Heart right ventricle (tissue), 16 donors: Measurements from ENCODE around the gene SLK. TPM values are rescaled to one million over a fixed set of nuclear protein-coding genes. Genes with fewer than 3 reads are reported as not detected.

Experiments
- ATAC-seq, 8 donors: fragments of 200-7000 bp; cut with Tn5 transposase; one replicate each; pipeline ENCODE4 v1.9.1; 2020; ENCODE audit warnings: mild to moderate bottlenecking in 8 of 8, moderate library complexity in 8 of 8, moderate number of reproducible peaks in 1 of 8
- DNase-seq, 2 donors: peaks; one replicate each; pipeline ENCODE4 v3.0.0-alpha.2; 2020
- H3K27ac ChIP-seq, 10 donors: fragments of 200-600 bp; sonication (generic) in 2 of 10; one replicate each; pipeline versions ENCODE4 v1.5.0 to v1.8.0; 2020 to 2022; ENCODE audit warnings: mild to moderate bottlenecking in 3 of 10
- H3K27me3 ChIP-seq, 7 donors: fragments of 200-600 bp; one replicate each; pipeline ENCODE4 v1.8.0; 2021 to 2022; ENCODE audit warnings: mild to moderate bottlenecking in 2 of 7
- H3K36me3 ChIP-seq, 9 donors: fragments of 200-600 bp; sonication (generic) in 1 of 9; one replicate each; pipeline versions ENCODE4 v1.5.0 to v1.8.0; 2020 to 2022; ENCODE audit warnings: mild to moderate bottlenecking in 2 of 9
- H3K4me1 ChIP-seq, 9 donors: fragments of 200-600 bp; sonication (generic) in 1 of 9; one replicate each; pipeline versions ENCODE4 v1.5.0 to v1.8.0; 2020 to 2022; ENCODE audit warnings: mild to moderate bottlenecking in 4 of 9
- H3K4me3 ChIP-seq, 10 donors: fragments of 200-600 bp; sonication (generic) in 2 of 10; one replicate each; pipeline versions ENCODE4 v1.5.0 to v1.8.0; 2020 to 2022; ENCODE audit warnings: mild to moderate bottlenecking in 7 of 10, moderate library complexity in 2 of 10
- H3K9me3 ChIP-seq, 11 donors: fragments of 200-600 bp in 10 of 11; sonication (generic) in 2 of 11; one replicate each; pipeline versions ENCODE4 v1.5.0 to v1.8.0; 2013 to 2022; ENCODE audit warnings: mild to moderate bottlenecking in 2 of 11, control low read depth in 1 of 11, moderate library complexity in 1 of 11
- WGBS, 2 donors: extraction: QIAGEN DNeasy Blood & Tissue Kit; methylation state at CpG; one replicate each; pipeline ENCODE4 v1.1.7; 2013; ENCODE audit warnings: inconsistent platforms in 1 of 2; 5-methylcytosine and 5-hydroxymethylcytosine counted together
- intact Hi-C, 10 donors: fragments of 100-400 bp; cut with DNase I; formaldehyde crosslinking; loops; one replicate each; pipeline versions ENCODE4 v1.11.1 to v1.14.2; 2022
- polyA plus RNA-seq, 2 donors: library from polyadenylated mRNA; stranded (reverse); fragments of 200-250 nt; gene quantifications; one replicate each; pipeline ENCODE4 v1.2.3, GENCODE V29; 2013
- total RNA-seq, 10 donors: library from RNA; stranded (reverse); fragmentation: NEBNext Ultra II Directional in 3 of 10; extraction: Animal tissue kit (Norgen Biotek cat#: 25700) in 3 of 10; gene quantifications; one replicate each; pipeline versions ENCODE4 v1.2.1 to v1.2.4, GENCODE V29; 2021 to 2023
- TF ChIP-seq, protein P1 (sequence below), 9 donors: fragments of 200-600 bp; sonication (generic) in 2 of 9; IDR thresholded peaks; one replicate each; pipeline versions ENCODE4 v1.5.0 to v1.8.0; 2021 to 2022; ENCODE audit warnings: antibody characterized with exemption in 9 of 9, mild to moderate bottlenecking in 5 of 9, moderate library complexity in 1 of 9
- donor health status: Arrhythmogenic right ventricular cardiomyopathy.
- donor health status: ischemic (EF 13 %, LVEDD 7.1; RV severe dilation, severe dysfunction).
- donor health status: healthy with polysubstance abuse.
- donor health status: DM: no; HTN: yes; CAD: no.
- donor health status: DM: no; HTN: no; CAD: no.
- donor health status: ischemic (EF 25% LVEDD 6.9; RV normal size, moderate dysfunction).
- donor health status: ischemic (EF 25% LVEDD 5.7; RV mildly dilated, moderate dysfunction).
- donor health status: healthy.
- donor health status: DM: yes; HTN: yes; CAD: no.
- donor health status: Ischemic cardiomyopathy.
- donor health status: ischemic (EF 35%, LVEDD 5.7; RV mildly dilated, moderate dysfunction).
- donor health status: nonischemic (EF 11% LVEDD 7.7; RV severe dilation, severe dysfunction).
- donor health status: DM: yes; HTN: yes; CAD: no.
- donor health status: PGD.
- donor health status: ischemic (EF 29% LVEDD 5.4; RV normal size, mild dysfunction).
- donor health status: nonischemic (EF 23%, LVEDD 6.1; RV moderate dilation, normal function).

SLK gene
- total and polyA plus RNA-seq, 12 donors: 11.3 to 63.6 (median 41.3) TPM

- no peaks in the 10 kb centered on the region for H3K4me1 ChIP-seq
- H3K27me3 ChIP-seq: peaks cover 0 to 3% (median 0%) of the 10 kb centered on the region in 7 donors
- intact Hi-C loops: no loop called here
- WGBS, 2 donors: 92 to 94% methylated on average over 6 of the region's 6 CpGs
- H3K9me3 ChIP-seq: no peaks in the 10 kb centered on the region
- no peak overlapping the region for H3K27ac ChIP-seq
- no peaks in the 10 kb centered on the region for H3K36me3 ChIP-seq
- no peak overlapping the region for H3K4me3 ChIP-seq
- TF ChIP-seq, protein P1, sequence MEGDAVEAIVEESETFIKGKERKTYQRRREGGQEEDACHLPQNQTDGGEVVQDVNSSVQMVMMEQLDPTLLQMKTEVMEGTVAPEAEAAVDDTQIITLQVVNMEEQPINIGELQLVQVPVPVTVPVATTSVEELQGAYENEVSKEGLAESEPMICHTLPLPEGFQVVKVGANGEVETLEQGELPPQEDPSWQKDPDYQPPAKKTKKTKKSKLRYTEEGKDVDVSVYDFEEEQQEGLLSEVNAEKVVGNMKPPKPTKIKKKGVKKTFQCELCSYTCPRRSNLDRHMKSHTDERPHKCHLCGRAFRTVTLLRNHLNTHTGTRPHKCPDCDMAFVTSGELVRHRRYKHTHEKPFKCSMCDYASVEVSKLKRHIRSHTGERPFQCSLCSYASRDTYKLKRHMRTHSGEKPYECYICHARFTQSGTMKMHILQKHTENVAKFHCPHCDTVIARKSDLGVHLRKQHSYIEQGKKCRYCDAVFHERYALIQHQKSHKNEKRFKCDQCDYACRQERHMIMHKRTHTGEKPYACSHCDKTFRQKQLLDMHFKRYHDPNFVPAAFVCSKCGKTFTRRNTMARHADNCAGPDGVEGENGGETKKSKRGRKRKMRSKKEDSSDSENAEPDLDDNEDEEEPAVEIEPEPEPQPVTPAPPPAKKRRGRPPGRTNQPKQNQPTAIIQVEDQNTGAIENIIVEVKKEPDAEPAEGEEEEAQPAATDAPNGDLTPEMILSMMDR (IDR thresholded peaks at IDR 0.05): no peak
- DNase-seq (no peak), ATAC-seq (no peak)
These were observed 94.3 kb downstream of the SLK start for GRCh38 chr10:104061196-104061595.

DNA sequence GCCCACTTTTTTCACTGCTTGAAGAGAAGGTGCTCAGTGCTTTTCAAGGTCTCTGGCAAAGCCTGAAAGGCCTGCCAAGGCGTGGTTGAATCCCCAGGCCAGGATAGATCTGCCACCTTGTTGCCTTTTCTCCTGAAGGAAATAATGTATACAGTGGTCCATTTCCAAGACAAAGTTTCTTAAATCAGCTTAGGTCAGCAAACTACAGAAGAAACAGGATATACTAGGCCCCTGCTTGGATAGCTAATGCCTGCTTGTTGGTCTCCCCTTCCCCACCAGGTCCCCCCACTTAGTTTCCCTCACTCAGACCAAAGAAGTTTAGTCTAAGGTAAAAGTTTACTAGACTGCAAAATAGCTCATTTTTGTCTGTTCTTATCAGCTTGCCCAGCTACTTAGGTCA is 98.8 kb downstream of the SLK start:
- ATAC-seq (no peak), DNase-seq (no peak)
- WGBS, 2 donors: 96 to 98% methylated on average over 1 of the region's 1 CpG
- no peaks in the 10 kb centered on the region for H3K36me3 ChIP-seq
- H3K27me3 ChIP-seq: peaks cover 0 to 3% (median 0%) of the 10 kb centered on the region in 7 donors
- no peaks in the 10 kb centered on the region for H3K4me1 ChIP-seq
- TF ChIP-seq, protein P1 (IDR thresholded peaks at IDR 0.05): no peak
- H3K4me3 ChIP-seq: no peak overlapping the region
- intact Hi-C loops: no loop called here
- no peak overlapping the region for H3K27ac ChIP-seq
- no peaks in the 10 kb centered on the region for H3K9me3 ChIP-seq

GRCh38 chr10:104066945-104067344 is 100.0 kb downstream of the SLK start:
- no peak for ATAC-seq
- Histone ChIP-seq H3K27ac (no peak overlapping the region), H3K36me3 (no peaks in the 10 kb centered on the region), H3K4me1 (no peaks in the 10 kb centered on the region), H3K27me3 (peaks cover 0 to 3% (median 0%) of the 10 kb centered on the region in 7 donors), H3K4me3 (peak overlapping the region in 1 of 10 donors; percentile 4), H3K9me3 (no peaks in the 10 kb centered on the region)
- intact Hi-C loops: no loop called here
- WGBS, 2 donors: 61 to 70% methylated on average over 7 of the region's 7 CpGs
- DNase-seq: no peak
- TF ChIP-seq, protein P1 (IDR thresholded peaks at IDR 0.05): no peak

- no peak for DNase-seq
- 52 to 61% methylated on average over 12 of the region's 12 CpGs for WGBS, 2 donors
- TF ChIP-seq, protein P1 (IDR thresholded peaks at IDR 0.05): no peak
- intact Hi-C loops: no loop called here
- no peaks in the 10 kb centered on the region for H3K36me3 ChIP-seq
- no peak overlapping the region for H3K27ac ChIP-seq
- no peak for ATAC-seq
- peak overlapping the region in 2 of 10 donors; percentile 4 to 26 for H3K4me3 ChIP-seq
- peaks cover 0 to 3% (median 0%) of the 10 kb centered on the region in 7 donors for H3K27me3 ChIP-seq
- no peaks in the 10 kb centered on the region for H3K9me3 ChIP-seq
- H3K4me1 ChIP-seq: no peaks in the 10 kb centered on the region
These were observed 100.6 kb downstream of the SLK start for GRCh38 chr10:104067525-104067924.
